Astrocyte (in vitro differentiated cells and primary cell): Measurements from ENCODE around the gene MAGI1. TPM values are rescaled to one million over a fixed set of nuclear protein-coding genes. Genes with fewer than 3 reads are reported as not detected.

ENCODE experiments used
- DNase-seq: peaks from one replicate; pipeline ENCODE4 v3.0.0-alpha.2; 2010; ENCODE audit warnings: low read depth
- FAIRE-seq: peaks from 2 replicates; lab custom pipeline; 2011; peaks lifted over from hg19 to GRCh38; lab: Jason Lieb, UNC
- H2AFZ ChIP-seq: 2 replicates; pipeline ENCODE4 v1.6.0; 2012; ENCODE audit warnings: low read depth, low read length, inconsistent platforms
- H3K27ac ChIP-seq: 2 replicates; pipeline ENCODE4 v1.5.1; 2011; ENCODE audit warnings: low read depth, low read length, inconsistent platforms
- H3K27me3 ChIP-seq: 2 replicates; pipeline ENCODE4 v1.6.0; 2011; ENCODE audit warnings: low read length, inconsistent platforms; ENCODE audit not compliant: insufficient read depth
- H3K36me3 ChIP-seq: 2 replicates; pipeline ENCODE4 v1.5.1; 2011; ENCODE audit warnings: low read length, inconsistent platforms; ENCODE audit not compliant: insufficient read depth
- H3K4me1 ChIP-seq: 2 replicates; pipeline ENCODE4 v1.5.1; 2011; ENCODE audit warnings: low read length, inconsistent platforms; ENCODE audit not compliant: insufficient read depth
- H3K4me2 ChIP-seq: 2 replicates; pipeline ENCODE4 v1.6.0; 2012; ENCODE audit warnings: low read length, inconsistent platforms
- H3K4me3 ChIP-seq: 2 replicates; pipeline ENCODE4 v1.5.1; 2011; ENCODE audit warnings: low read depth, mild to moderate bottlenecking, low read length, inconsistent platforms; ENCODE audit not compliant: insufficient read depth
- H3K79me2 ChIP-seq: 2 replicates; pipeline ENCODE4 v1.6.0; 2012; ENCODE audit warnings: mild to moderate bottlenecking, low read length, inconsistent platforms; ENCODE audit not compliant: insufficient read depth
- H3K9ac ChIP-seq: 2 replicates; pipeline ENCODE4 v1.6.0; 2012; ENCODE audit warnings: mild to moderate bottlenecking, low read length, inconsistent platforms
- H3K9me3 ChIP-seq: 2 replicates; pipeline ENCODE4 v1.5.1; 2012; ENCODE audit warnings: low read depth, mild to moderate bottlenecking, low read length, inconsistent platforms; ENCODE audit not compliant: insufficient read depth
- H4K20me1 ChIP-seq: 2 replicates; pipeline ENCODE4 v1.6.0; 2012; ENCODE audit warnings: low read length, inconsistent platforms; ENCODE audit not compliant: insufficient read depth
- H3K27ac Mint-ChIP-seq: one replicate; pipeline ENCODE4 v1.8.0; 2021; ENCODE audit warnings: mild to moderate bottlenecking, mixed read lengths; ENCODE audit not compliant: unreplicated experiment
- H3K27me3 Mint-ChIP-seq: one replicate; pipeline ENCODE4 v1.8.0; 2021; ENCODE audit warnings: low read depth, mixed read lengths; ENCODE audit not compliant: unreplicated experiment
- H3K36me3 Mint-ChIP-seq: one replicate; pipeline ENCODE4 v1.8.0; 2021; ENCODE audit warnings: low read depth, mixed read lengths; ENCODE audit not compliant: unreplicated experiment
- H3K4me1 Mint-ChIP-seq: one replicate; pipeline ENCODE4 v1.8.0; 2021; ENCODE audit warnings: low read depth, mixed read lengths; ENCODE audit not compliant: unreplicated experiment
- H3K4me3 Mint-ChIP-seq: one replicate; pipeline ENCODE4 v1.8.0; 2021; ENCODE audit warnings: mild to moderate bottlenecking, moderate library complexity, mixed read lengths; ENCODE audit not compliant: unreplicated experiment
- H3K9me3 Mint-ChIP-seq: one replicate; pipeline ENCODE4 v1.8.0; 2021; ENCODE audit warnings: mild to moderate bottlenecking, mixed read lengths; ENCODE audit not compliant: unreplicated experiment
- CTCF ChIP-seq: IDR thresholded peaks from 2 replicates; pipeline ENCODE4 v1.5.1; 2011; ENCODE audit warnings: low read depth, mild to moderate bottlenecking, inconsistent platforms, low read length, moderate library complexity; ENCODE audit not compliant: insufficient read depth
- EZH2 ChIP-seq: IDR thresholded peaks from 2 replicates; pipeline ENCODE4 v1.6.1; 2012; ENCODE audit warnings: mild to moderate bottlenecking, low read length, inconsistent platforms; ENCODE audit not compliant: insufficient read depth
- total RNA-seq: library from RNA; stranded (reverse); gene quantifications from 2 replicates; pipeline ENCODE4 v1.2.1, GENCODE V29; 2021

MAGI1 gene
- total RNA-seq, 1 donor from 2014 or later: 31.8 TPM

- Histone ChIP-seq H3K27ac (no peak overlapping the region), H3K36me3 (no peaks in the 10 kb centered on the region), H3K27me3 (no peaks in the 10 kb centered on the region), H3K79me2 (no peaks in the 10 kb centered on the region), H3K4me2 (no peak overlapping the region), H3K9me3 (no peaks in the 10 kb centered on the region), H2AFZ (no peak overlapping the region), H3K4me3 (no peak overlapping the region), H3K9ac (no peak overlapping the region), H4K20me1 (peaks cover 10% of the 10 kb centered on the region), H3K4me1 (no peaks in the 10 kb centered on the region)
- Mint-ChIP-seq H3K27me3 (no peaks in the 10 kb centered on the region), H3K36me3 (no peaks in the 10 kb centered on the region), H3K4me1 (peaks cover 20% of the 10 kb centered on the region), H3K9me3 (no peaks in the 10 kb centered on the region), H3K4me3 (no peak overlapping the region), H3K27ac (no peak overlapping the region)
- FAIRE-seq: no peak
- no peak for DNase-seq
- no peak for TF ChIP-seq EZH2
- no peak for TF ChIP-seq CTCF
These were observed 447.4 kb downstream of the MAGI1 start for GRCh38 chr3:65591313-65591712.

- Mint-ChIP-seq H3K4me3 (no peak overlapping the region), H3K36me3 (no peaks in the 10 kb centered on the region), H3K4me1 (peaks cover 10% of the 10 kb centered on the region), H3K9me3 (no peaks in the 10 kb centered on the region), H3K27me3 (no peaks in the 10 kb centered on the region), H3K27ac (no peak overlapping the region)
- H3K27ac ChIP-seq: no peak overlapping the region
- no peak for TF ChIP-seq EZH2
- no peak for TF ChIP-seq CTCF
- no peak overlapping the region for H3K9ac ChIP-seq
- FAIRE-seq (no peak), DNase-seq (no peak)
- no peaks in the 10 kb centered on the region for H4K20me1 ChIP-seq
- H2AFZ ChIP-seq: no peak overlapping the region
- H3K79me2 ChIP-seq: no peaks in the 10 kb centered on the region
- no peaks in the 10 kb centered on the region for H3K4me1 ChIP-seq
- no peaks in the 10 kb centered on the region for H3K36me3 ChIP-seq
- H3K4me2 ChIP-seq: no peak overlapping the region
- H3K9me3 ChIP-seq: no peaks in the 10 kb centered on the region
- no peaks in the 10 kb centered on the region for H3K27me3 ChIP-seq
- no peak overlapping the region for H3K4me3 ChIP-seq
These were observed 449.8 kb downstream of the MAGI1 start for GRCh38 chr3:65588884-65589283.

- H3K27ac Mint-ChIP-seq: no peak overlapping the region
- H3K4me3 Mint-ChIP-seq: no peak overlapping the region
- no peaks in the 10 kb centered on the region for H3K4me1 ChIP-seq
- H3K36me3 ChIP-seq: no peaks in the 10 kb centered on the region
- H3K9ac ChIP-seq: no peak overlapping the region
- H2AFZ ChIP-seq: no peak overlapping the region
- H3K79me2 ChIP-seq: no peaks in the 10 kb centered on the region
- no peak overlapping the region for H3K4me2 ChIP-seq
- no peaks in the 10 kb centered on the region for H3K9me3 Mint-ChIP-seq
- TF ChIP-seq EZH2: no peak
- no peak for TF ChIP-seq CTCF
- H3K27ac ChIP-seq: no peak overlapping the region
- no peak overlapping the region for H3K4me3 ChIP-seq
- H3K27me3 ChIP-seq: no peaks in the 10 kb centered on the region
- no peaks in the 10 kb centered on the region for H4K20me1 ChIP-seq
- H3K9me3 ChIP-seq: no peaks in the 10 kb centered on the region
- DNase-seq (no peak), FAIRE-seq (no peak)
- peaks cover 16% of the 10 kb centered on the region for H3K4me1 Mint-ChIP-seq
- no peaks in the 10 kb centered on the region for H3K36me3 Mint-ChIP-seq
- no peaks in the 10 kb centered on the region for H3K27me3 Mint-ChIP-seq
These were observed 450.9 kb downstream of the MAGI1 start for GRCh38 chr3:65587650-65588439.
